Esophagus squamous epithelium (tissue), 4 donors: Measurements from ENCODE around the gene ZFAND3.

Source experiments
- CTCF ChIP-seq, 6 experiments: fragments of 450-650 bp in 4 of 6; fragments of 200-600 bp in 2 of 6; sonication (generic) in 2 of 6; IDR thresholded peaks; one replicate each; pipeline ENCODE4 v1.5.1; 2016 to 2019; ENCODE audit warnings: antibody characterized with exemption in 6 of 6, mild to moderate bottlenecking in 4 of 6, moderate library complexity in 4 of 6
- POLR2A ChIP-seq, 4 donors: fragments of 450-650 bp; IDR thresholded peaks; one replicate each; pipeline ENCODE4 v1.6.1; 2017; ENCODE audit warnings: antibody characterized with exemption in 4 of 4, mild to moderate bottlenecking in 4 of 4, moderate library complexity in 3 of 4

GRCh38 chr6:38141085-38141484, 321.6 kb downstream of the ZFAND3 start:
- TF ChIP-seq POLR2A (IDR thresholded peaks at IDR 0.05) (no peak), CTCF (IDR thresholded peaks at IDR 0.05) (no peak)
